HEK293T (cell line): Measurements from ENCODE around the gene MYOD1.

Experiments used
- CTBP1 ChIP-seq: fragments of 450-650 bp; IDR thresholded peaks from 2 replicates; pipeline ENCODE4 v1.6.1; 2016; ENCODE audit warnings: borderline replicate concordance
- ELF4 ChIP-seq: fragments of 450-650 bp; IDR thresholded peaks from 2 replicates; pipeline ENCODE4 v1.6.1; 2017; ENCODE audit warnings: antibody characterized with exemption
- FOXM1 ChIP-seq: fragments of 450-650 bp; IDR thresholded peaks from 2 replicates; pipeline ENCODE4 v1.6.1; 2017; ENCODE audit warnings: mild to moderate bottlenecking, borderline replicate concordance
- L3MBTL2 ChIP-seq: fragments of 450-650 bp; conservative IDR thresholded peaks from 2 replicates; pipeline ENCODE4 v1.6.1; 2016; ENCODE audit warnings: mild to moderate bottlenecking
- SP1 ChIP-seq: fragments of 450-650 bp; IDR thresholded peaks from 2 replicates; pipeline ENCODE4 v1.6.1; 2017

GRCh38 chr11:17735818-17736578 is 16.6 kb downstream of the MYOD1 start:
- TF ChIP-seq L3MBTL2: no peak
- TF ChIP-seq CTBP1: no peak
- TF ChIP-seq FOXM1: peak; percentile 21; the same call in 1 of the 2 replicates
- no peak for TF ChIP-seq ELF4
- TF ChIP-seq SP1: no peak
